Activated T-cell treated with anti-CD3 and anti-CD28 coated beads for 48 hours (primary cell): ENCODE measurements around the gene MYL1.

ENCODE experiments used
- DNase-seq: peaks from one replicate; pipeline ENCODE4 v3.0.0-alpha.2; 2020; ENCODE audit warnings: low read depth

Gene MYL1

GRCh38 chr2:210315015-210315788 lies at the start of gene MYL1:
TSS of gene MYL1 (minus strand) at chr2:210315174. CDS start at chr2:210315042, 132 bp downstream.
- no peak for DNase-seq

- DNase-seq = no peak
These were observed 48.9 kb upstream of the MYL1 start for GRCh38 chr2:210363876-210364275.

- DNase-seq = no peak
These were observed 48.3 kb upstream of the MYL1 start for GRCh38 chr2:210363261-210363660.

- no peak for DNase-seq
These were observed 45.4 kb upstream of the MYL1 start for GRCh38 chr2:210360412-210360811.

GRCh38 chr2:210356944-210357343 lies 42.0 kb upstream of the MYL1 start:
- DNase-seq = no peak

- DNase-seq = no peak
These were observed 22.2 kb upstream of the MYL1 start for GRCh38 chr2:210337159-210337558.

- no peak for DNase-seq
These were observed 9.9 kb upstream of the MYL1 start for GRCh38 chr2:210324906-210325305.

GRCh38 chr2:210324458-210324857 lies 9.5 kb upstream of the MYL1 start:
- no peak for DNase-seq

- no peak for DNase-seq
These were observed 8.0 kb upstream of the MYL1 start for GRCh38 chr2:210323003-210323402.

GRCh38 chr2:210318891-210319290 lies 3.9 kb upstream of the MYL1 start:
- no peak for DNase-seq

GRCh38 chr2:210318486-210318885 lies 3.5 kb upstream of the MYL1 start:
- no peak for DNase-seq

- DNase-seq = no peak
These were observed 4.4 kb downstream of the MYL1 start for GRCh38 chr2:210310550-210310949.

GRCh38 chr2:210309548-210310233 lies 5.3 kb downstream of the MYL1 start:
- no peak for DNase-seq

GRCh38 chr2:210303498-210303897 lies 11.5 kb downstream of the MYL1 start:
- no peak for DNase-seq

GRCh38 chr2:210302326-210302725 lies 12.6 kb downstream of the MYL1 start:
- no peak for DNase-seq

GRCh38 chr2:210299866-210300373 lies 15.1 kb downstream of the MYL1 start:
- DNase-seq = no peak

GRCh38 chr2:210288408-210288807 lies 26.6 kb downstream of the MYL1 start:
- no peak for DNase-seq

GRCh38 chr2:210287301-210287700 lies 27.7 kb downstream of the MYL1 start:
- no peak for DNase-seq

- DNase-seq = no peak
These were observed 28.8 kb downstream of the MYL1 start for GRCh38 chr2:210286123-210286680.

- no peak for DNase-seq
These were observed 37.8 kb downstream of the MYL1 start for GRCh38 chr2:210277133-210277532.

- no peak for DNase-seq
These were observed 43.7 kb downstream of the MYL1 start for GRCh38 chr2:210271300-210271699.

- no peak for DNase-seq
These were observed 45.8 kb downstream of the MYL1 start for GRCh38 chr2:210269148-210269547.

GRCh38 chr2:210268281-210268680 lies 46.7 kb downstream of the MYL1 start:
- no peak for DNase-seq
